ENCODE data around the gene CLIC3. TPM values are rescaled to one million over a fixed set of nuclear protein-coding genes. Genes with fewer than 3 reads are reported as not detected.

CLIC3 gene, protein sequence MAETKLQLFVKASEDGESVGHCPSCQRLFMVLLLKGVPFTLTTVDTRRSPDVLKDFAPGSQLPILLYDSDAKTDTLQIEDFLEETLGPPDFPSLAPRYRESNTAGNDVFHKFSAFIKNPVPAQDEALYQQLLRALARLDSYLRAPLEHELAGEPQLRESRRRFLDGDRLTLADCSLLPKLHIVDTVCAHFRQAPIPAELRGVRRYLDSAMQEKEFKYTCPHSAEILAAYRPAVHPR
- total RNA-seq (2014; rRNA removed; shearing (Covaris generic)) (33.3 and 37.7 TPM in 2 replicates), polyA plus RNA-seq (2016; fragmentation: Nextera tagmentation; extraction: Ambion mirVana) (98.9 and 107 TPM in 2 replicates)

DNA sequence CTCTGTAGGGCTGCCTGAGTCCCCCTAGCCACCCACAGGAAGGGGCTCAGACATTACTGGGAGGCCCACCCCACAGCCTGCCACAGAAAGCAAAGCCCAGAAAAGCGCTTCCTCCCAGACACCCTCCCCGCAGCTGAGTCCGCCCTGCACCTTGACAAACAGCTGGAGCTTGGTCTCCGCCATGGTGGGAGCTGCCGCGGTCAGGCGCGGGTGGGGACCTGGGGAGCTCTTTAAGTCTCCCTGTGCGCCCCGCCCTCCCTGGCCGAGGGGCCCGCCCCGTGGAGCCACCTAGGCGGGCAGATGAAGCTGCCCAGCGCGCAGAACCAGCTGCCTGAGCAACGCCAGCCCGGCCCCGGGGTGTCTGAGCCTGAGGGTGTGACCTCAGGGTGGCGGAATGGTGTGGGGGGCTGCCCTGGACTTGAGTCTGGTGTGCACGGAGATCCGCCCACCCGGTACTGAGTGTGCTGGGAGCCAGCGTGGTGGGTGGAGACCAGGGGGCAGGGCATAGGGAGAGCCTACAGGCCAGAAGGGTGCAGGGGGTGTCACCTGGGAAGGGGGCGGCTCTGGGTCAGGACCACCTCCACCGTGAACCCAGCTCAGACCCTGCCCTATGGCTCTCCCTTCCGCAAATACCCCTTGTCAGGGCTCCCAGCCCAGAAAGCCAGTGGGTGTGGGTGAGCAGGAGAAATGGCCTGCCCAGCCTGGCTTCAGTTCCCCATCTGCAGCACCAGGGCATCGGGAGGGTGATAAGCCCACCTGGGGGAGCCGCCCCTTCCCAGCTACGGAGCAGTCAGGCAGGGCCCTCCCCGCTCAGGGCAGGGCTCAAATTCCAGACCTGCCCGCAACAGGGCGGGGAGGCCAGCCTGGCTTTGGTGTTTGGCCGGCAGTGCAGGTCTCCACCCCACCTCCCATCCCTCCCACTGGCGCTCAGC, at the start of gene CLIC3:
Gene CLIC3, minus strand, starts transcription at position 208 of the 932 bp plus-strand sequence. Its CDS starts 25 bp downstream, at position 183.
- in situ Hi-C loops (cut with MboI), result no loop called here
- Histone ChIP-seq H3K27ac (peak within 1 kb of the TSS; percentile 28), H3K27me3 (replicated peaks; ENCODE audit: insufficient read depth) (no peaks in the 10 kb centered on the region), H3K4me3 (peak within 1 kb of the TSS; percentile 57), H3K9me3 (ENCODE audit: low read depth) (no peaks in the 10 kb centered on the region), H3K9ac (peak within 1 kb of the TSS; percentile 52), H3K36me3 (ENCODE audit: low read depth) (no peaks in the 10 kb centered on the region), H3K4me2 (ENCODE audit: unreplicated experiment) (peak within 1 kb of the TSS; percentile 46), H3F3A (ENCODE audit: insufficient read depth) (peaks cover 10% of the 10 kb centered on the region; the same call in 1 of the 2 replicates), H4K20me1 (ENCODE audit: insufficient read depth) (no peaks in the 10 kb centered on the region), H3K4me1 (ENCODE audit: insufficient read depth) (peaks cover 26% of the 10 kb centered on the region), H3K79me2 (ENCODE audit: insufficient read depth) (0 out of 2 replicates have a peak, but pooled peaks cover 4% of the 10 kb centered on the region), H2AFZ (peak within 1 kb of the TSS; percentile 47), H3K9me2 (ENCODE audit: insufficient read depth) (no peaks in the 10 kb centered on the region)
- TF ChIP-seq EZH2phosphoT487 (IDR thresholded peaks at IDR 0.05; ENCODE audit: insufficient read depth, low read depth) (no peak), EZH2 (IDR thresholded peaks at IDR 0.05; ENCODE audit: insufficient read depth, poor library complexity, severe bottlenecking) (no peak)
- 19 to 22% methylated on average over 25 to 35 of the region's 35 CpGs for WGBS, 2 experiments (ENCODE audit: low coverage in 1 of 2, low lambda C conversion rate in 2 of 2, missing lambda C conversion rate in 2 of 2)
- DNase-seq, result peak; percentile 69

GRCh38 chr9:137045294-137046087, 49.1 kb upstream of the CLIC3 start:
- H2AFZ ChIP-seq, result peak overlapping the region; percentile 93
- in situ Hi-C loops (cut with MboI), result no loop called here
- TF ChIP-seq EZH2 (IDR thresholded peaks at IDR 0.05; ENCODE audit: insufficient read depth, poor library complexity, severe bottlenecking), result no peak
- TF ChIP-seq EZH2phosphoT487 (IDR thresholded peaks at IDR 0.05; ENCODE audit: insufficient read depth, low read depth), result no peak

GRCh38 chr9:137044502-137045177, 48.3 kb upstream of the CLIC3 start:
- Histone ChIP-seq H3K9me2 (ENCODE audit: insufficient read depth) (no peaks in the 10 kb centered on the region), H3K4me1 (ENCODE audit: insufficient read depth) (peaks cover 8% of the 10 kb centered on the region; the same call in 1 of the 2 replicates), H3K79me2 (ENCODE audit: insufficient read depth) (peaks cover 25% of the 10 kb centered on the region), H3K36me3 (ENCODE audit: low read depth) (no peaks in the 10 kb centered on the region), H3K9ac (peak overlapping the region; percentile 70), H3F3A (ENCODE audit: insufficient read depth) (no peaks in the 10 kb centered on the region), H3K27ac (no peak overlapping the region), H3K9me3 (ENCODE audit: low read depth) (no peaks in the 10 kb centered on the region), H4K20me1 (ENCODE audit: insufficient read depth) (no peaks in the 10 kb centered on the region; the same call in 1 of the 2 replicates), H2AFZ (no peak overlapping the region), H3K4me3 (peak overlapping the region; percentile 87), H3K27me3 (replicated peaks; ENCODE audit: insufficient read depth) (peaks cover 8% of the 10 kb centered on the region), H3K4me2 (ENCODE audit: unreplicated experiment) (peak overlapping the region; percentile 89)
- TF ChIP-seq EZH2phosphoT487 (IDR thresholded peaks at IDR 0.05; ENCODE audit: insufficient read depth, low read depth), result no peak
- TF ChIP-seq EZH2 (IDR thresholded peaks at IDR 0.05; ENCODE audit: insufficient read depth, poor library complexity, severe bottlenecking), result no peak
- in situ Hi-C loops (cut with MboI), result no loop called here
- 53 to 56% methylated on average over 18 of the region's 18 CpGs for WGBS, 2 experiments (ENCODE audit: low coverage in 1 of 2, low lambda C conversion rate in 2 of 2, missing lambda C conversion rate in 2 of 2)
- DNase-seq, result peak; percentile 36

More at GRCh38 chr9:137045294-137046087, 49.1 kb upstream of the CLIC3 start:
- peak; percentile 80 for DNase-seq
- no peaks in the 10 kb centered on the region for H3F3A ChIP-seq (ENCODE audit: insufficient read depth)
- no peaks in the 10 kb centered on the region for H3K36me3 ChIP-seq (ENCODE audit: low read depth)
- H3K4me2 ChIP-seq (ENCODE audit: unreplicated experiment), result peak overlapping the region; percentile 95
- no peaks in the 10 kb centered on the region for H3K9me3 ChIP-seq (ENCODE audit: low read depth)
- peak overlapping the region; percentile 87 for H3K4me3 ChIP-seq
- no peak overlapping the region for H3K27ac ChIP-seq
- peaks cover 25% of the 10 kb centered on the region for H3K79me2 ChIP-seq (ENCODE audit: insufficient read depth)
- H4K20me1 ChIP-seq (ENCODE audit: insufficient read depth), result no peaks in the 10 kb centered on the region; the same call in 1 of the 2 replicates
- H3K27me3 ChIP-seq (replicated peaks; ENCODE audit: insufficient read depth), result peaks cover 9% of the 10 kb centered on the region
- peak overlapping the region; percentile 70 for H3K9ac ChIP-seq
- WGBS, 2 experiments (ENCODE audit: low coverage in 1 of 2, low lambda C conversion rate in 2 of 2, missing lambda C conversion rate in 2 of 2), result 5% methylated on average over 73 to 89 of the region's 96 CpGs
- peaks cover 8% of the 10 kb centered on the region; the same call in 1 of the 2 replicates for H3K4me1 ChIP-seq (ENCODE audit: insufficient read depth)
- H3K9me2 ChIP-seq (ENCODE audit: insufficient read depth), result no peaks in the 10 kb centered on the region
